Myocyte (in vitro differentiated cells): ENCODE results near the gene DBF4. TPM values are rescaled to one million over a fixed set of nuclear protein-coding genes. Genes with fewer than 3 reads are reported as not detected.
"Not testable (repeated sequence)": the region's sequence is repeated elsewhere in the genome, so short reads cannot be mapped to it uniquely, and the experiment has no call there.

Experiments
- DNase-seq: peaks from one replicate; pipeline ENCODE4 v3.0.0-alpha.2; 2012; ENCODE audit warnings: low read depth
- polyA plus RNA-seq: library from polyadenylated mRNA; unstranded; fragments of >200 nt; gene quantifications from one replicate; pipeline ENCODE4 v1.2.1, GENCODE V29; 2012; ENCODE audit warnings: missing spikeins
- total RNA-seq: library from RNA; depleted of rRNA; stranded (reverse); fragments of >200 nt; gene quantifications from 2 replicates; pipeline ENCODE4 v1.2.3, GENCODE V29; 2014

DBF4 gene, protein sequence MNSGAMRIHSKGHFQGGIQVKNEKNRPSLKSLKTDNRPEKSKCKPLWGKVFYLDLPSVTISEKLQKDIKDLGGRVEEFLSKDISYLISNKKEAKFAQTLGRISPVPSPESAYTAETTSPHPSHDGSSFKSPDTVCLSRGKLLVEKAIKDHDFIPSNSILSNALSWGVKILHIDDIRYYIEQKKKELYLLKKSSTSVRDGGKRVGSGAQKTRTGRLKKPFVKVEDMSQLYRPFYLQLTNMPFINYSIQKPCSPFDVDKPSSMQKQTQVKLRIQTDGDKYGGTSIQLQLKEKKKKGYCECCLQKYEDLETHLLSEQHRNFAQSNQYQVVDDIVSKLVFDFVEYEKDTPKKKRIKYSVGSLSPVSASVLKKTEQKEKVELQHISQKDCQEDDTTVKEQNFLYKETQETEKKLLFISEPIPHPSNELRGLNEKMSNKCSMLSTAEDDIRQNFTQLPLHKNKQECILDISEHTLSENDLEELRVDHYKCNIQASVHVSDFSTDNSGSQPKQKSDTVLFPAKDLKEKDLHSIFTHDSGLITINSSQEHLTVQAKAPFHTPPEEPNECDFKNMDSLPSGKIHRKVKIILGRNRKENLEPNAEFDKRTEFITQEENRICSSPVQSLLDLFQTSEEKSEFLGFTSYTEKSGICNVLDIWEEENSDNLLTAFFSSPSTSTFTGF
- total RNA-seq = 14.8 and 18.6 TPM in 2 replicates
- polyA plus RNA-seq = 2.3 TPM

DNA sequence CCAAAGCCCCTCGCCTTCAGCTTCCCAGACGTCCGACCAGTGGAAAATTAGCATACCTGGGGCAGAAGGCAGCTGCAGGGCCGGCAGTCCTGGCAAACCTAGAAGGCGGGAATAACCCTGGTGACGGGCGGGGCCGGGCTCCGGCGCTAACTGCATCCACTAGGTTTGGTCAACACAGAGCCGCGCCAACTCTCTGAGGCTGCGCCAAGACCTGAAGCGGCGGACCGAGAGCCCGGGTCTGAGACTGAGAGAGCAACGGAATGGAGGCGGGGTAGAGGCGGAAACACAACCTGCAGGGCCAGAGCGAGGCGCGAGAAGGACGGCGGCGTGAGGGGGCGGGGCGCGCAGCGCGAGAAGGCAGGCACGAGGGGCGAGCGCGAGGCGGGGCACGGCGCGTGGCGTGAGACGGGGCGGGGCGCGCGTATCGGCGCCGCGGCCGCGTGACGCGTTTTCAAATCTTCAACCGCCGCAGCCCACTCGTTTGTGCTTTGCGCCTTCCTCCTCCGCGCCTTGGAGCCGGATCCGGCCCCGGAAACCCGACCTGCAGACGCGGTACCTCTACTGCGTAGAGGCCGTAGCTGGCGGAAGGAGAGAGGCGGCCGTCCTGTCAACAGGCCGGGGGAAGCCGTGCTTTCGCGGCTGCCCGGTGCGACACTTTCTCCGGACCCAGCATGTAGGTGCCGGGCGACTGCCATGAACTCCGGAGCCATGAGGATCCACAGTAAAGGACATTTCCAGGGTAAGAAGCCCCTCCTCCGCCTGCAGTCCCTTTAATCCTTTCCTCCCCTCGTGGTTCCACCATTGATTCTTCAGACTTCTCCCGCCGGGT lies at the start of gene DBF4, which contains the start of gene SLC25A40:
Gene DBF4 (plus strand): TSS at position 454 of the 829 bp plus-strand sequence. CDS start 240 bp downstream, at position 694.
Gene SLC25A40 (minus strand): TSS at position 321 of the 829 bp plus-strand sequence. CDS start 17,633 bp downstream, outside the sequence.
- peak; percentile 97 for DNase-seq

DNA sequence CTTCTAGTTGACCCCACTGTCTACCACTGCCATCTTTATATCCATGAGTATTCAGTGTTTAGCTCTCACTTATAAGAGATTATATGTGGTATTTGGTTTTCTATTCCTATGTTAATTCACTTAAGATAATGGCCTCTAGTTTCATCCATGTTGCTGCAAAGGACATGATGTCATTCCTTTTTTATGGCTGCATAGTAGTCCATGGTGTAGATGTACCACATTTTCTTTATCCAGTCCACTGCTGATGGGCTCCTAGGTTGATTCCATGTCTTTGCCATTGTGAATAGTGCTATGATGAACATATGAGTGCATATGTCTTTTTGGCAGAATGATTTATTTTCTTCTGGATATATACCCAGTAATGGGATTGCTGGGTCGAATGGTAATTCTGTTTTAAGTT lies 47.9 kb upstream of the DBF4 start:
- DNase-seq = not testable (repeated sequence)

DNA sequence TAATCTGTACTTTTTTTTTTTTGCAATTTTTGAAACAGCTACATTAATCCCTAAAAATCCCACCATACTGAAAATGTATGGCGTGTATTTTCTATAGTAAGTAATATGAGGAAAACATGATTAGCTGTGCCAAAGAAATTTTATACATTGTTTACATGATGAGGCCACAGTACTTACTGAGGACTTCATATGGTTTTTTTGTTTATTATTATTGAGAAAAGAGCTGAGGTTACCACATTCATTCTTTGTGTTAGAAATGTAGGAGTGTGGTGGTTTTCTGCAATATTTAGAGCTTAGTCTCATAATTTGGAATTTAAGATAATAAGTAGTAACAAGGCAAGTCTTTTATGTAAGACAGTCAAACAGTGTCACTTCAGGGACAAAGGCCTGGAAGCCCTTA lies 45.2 kb upstream of the DBF4 start:
- DNase-seq = no peak

DNA sequence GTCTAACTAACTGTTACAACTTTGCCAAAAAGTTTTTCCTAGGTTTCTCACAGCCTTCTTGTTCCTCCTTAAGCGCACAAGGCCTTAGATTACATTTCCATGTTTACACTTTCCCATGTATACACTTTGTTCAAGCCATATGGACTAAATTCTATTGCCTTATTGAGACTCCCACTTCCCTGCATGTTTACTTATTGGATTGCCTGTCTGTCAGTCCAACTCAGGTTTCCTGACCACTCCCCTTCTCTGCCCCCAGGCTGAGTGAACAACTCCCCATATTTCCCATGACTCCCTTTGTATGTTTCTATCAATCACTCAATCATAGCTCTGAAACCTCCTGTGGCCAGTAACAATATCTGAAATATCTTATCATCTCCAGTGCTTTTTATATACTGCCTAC lies 43.2 kb upstream of the DBF4 start:
- no peak for DNase-seq

DNA sequence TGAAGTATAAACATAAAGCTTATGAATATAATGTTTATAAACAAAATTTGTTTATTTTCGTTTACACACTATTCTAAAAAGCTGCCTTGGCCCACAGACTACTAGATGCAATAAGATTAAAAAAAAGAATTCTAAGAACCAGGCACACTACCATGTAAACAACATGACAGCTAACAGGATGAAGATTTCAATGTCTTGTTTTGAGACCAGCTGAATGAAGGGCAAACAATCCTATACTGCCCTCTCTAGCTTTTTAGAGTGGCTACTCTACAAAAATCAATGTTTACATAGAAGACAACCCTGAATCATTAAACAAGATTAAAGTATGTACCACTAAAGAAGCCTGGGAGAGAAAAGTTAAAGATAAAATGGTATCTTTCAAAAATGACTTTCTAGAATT lies 38.7 kb upstream of the DBF4 start:
- DNase-seq = no peak

DNA sequence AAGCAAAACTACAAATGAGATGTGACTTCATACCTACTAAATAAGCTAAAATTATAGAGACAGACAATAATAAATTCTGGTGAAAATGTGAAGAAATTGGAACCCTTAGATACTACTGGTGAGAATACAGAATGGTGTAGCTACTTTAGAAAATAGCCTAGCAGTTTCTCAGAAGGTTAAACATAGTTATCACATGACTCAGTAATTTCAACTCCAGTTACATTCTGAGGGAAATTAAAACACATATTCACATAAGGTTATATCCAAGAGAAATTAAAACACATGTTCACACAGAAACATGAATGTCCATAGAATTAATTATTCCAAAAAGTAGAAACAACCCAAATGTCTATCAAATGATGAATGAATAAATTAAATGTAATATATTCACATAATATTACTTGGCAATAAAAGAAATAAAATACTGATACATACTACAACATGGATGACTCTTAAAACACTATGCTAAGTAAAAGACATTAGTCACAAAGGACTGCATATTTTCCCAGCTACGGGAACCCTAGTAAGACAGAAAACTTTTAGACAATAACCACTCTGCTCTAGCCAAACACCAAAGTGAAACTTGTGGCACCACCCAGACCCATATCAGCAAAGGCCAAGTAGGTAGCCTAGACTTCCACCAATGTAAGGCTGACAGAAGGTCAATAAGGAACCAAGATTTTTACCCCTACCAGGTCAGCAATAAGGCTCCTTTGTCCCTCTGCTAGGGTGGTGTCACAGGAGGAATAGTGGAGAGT lies 25.3 kb upstream of the DBF4 start:
- peak; percentile 16 for DNase-seq

DNA sequence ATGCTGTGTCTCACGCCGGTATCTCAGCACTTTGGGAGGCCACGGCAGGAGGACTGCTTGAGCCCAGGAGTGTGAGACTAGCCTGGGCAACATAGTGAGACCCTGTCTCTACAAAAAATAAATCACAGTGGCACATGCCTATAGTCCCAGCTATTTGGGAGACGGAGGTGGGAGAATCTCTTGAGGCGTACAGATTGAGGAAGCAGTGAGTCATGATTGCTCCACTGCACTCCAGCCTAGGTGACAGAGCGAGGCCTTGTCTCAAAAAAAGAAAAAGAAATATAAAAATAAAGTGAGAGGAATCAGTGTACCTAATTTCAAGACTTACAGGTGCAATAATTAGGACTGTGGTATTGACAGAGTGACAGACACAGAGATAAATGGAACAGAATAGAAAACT lies 24.0 kb upstream of the DBF4 start:
- no peak for DNase-seq

DNA sequence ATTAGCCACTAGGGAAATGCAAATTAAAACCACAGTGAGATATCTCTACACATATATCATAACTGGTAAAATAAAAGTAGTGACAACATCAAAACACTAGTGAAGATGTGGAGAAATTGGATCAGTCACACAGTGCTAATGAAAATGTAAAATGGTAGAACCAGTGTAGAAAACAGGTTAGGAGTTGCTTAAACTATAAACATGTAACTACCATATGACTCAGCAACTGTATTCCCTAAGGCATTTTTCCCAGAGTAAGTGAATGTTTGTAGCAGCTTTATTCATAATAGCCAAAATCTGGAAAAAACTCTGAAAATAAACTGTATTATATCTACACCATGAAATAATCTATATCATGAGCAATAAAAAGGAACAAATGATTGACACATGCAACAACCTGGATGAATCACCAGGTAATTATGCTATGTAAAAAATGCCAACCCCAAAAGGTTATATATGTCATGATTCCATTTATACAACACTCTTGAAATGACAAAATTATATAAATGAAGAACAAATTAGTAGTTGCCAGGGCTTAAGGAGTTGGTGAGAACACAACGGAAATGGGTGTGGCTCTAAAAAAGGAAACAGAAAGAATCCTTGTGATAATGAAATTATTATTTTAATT lies 22.9 kb upstream of the DBF4 start:
- DNase-seq = peak; percentile 17

DNA sequence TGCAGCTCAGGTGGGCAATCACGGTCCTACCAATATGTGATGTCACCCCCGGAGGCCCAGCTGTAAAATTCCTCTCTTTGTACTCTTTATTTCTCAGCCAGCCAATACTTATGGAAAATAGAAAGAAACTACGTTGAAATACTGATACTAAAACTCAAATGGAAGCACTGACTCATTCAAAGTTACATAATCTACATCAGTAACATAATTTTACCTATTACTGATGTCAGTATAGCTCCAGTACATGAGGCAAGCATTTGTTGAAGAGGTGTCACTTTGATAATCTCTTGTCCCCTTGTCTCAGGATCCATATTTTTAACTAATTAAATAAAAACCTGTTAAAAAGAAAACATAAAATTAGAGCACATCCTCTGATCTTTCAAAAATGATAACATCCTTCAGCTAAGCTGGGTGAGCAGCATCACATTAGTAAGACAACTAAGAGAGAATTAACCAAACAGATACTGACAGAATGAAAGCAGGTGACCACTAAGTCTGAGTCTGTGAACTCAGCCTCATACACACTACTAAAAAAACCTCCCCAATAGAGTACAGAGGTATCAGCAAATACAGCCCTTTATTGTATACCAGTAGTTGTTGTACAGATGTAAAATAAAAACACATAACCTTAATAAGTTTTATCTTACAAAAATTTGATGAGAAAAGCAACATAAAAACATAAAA lies 17.7 kb upstream of the DBF4 start:
- no peak for DNase-seq

DNA sequence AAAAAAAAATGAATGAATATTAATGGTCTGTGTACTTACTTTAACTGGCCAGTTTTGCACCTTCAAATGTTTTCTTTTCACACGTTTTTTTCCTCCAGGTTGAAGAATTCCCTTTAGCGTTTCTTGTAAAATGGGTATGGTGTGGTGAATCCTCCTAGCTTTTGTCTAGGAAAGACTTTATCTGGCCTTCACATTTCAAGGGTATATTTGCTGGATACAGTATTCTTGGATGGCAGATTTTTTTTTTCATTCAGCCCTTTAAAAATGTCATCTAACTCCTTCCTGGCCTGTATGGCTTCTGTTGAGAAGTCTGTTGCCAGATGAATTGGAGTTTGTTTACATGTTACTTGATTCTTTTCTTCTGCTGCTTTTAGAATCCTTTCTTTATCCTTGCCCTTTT lies 10.2 kb upstream of the DBF4 start:
- no peak for DNase-seq

DNA sequence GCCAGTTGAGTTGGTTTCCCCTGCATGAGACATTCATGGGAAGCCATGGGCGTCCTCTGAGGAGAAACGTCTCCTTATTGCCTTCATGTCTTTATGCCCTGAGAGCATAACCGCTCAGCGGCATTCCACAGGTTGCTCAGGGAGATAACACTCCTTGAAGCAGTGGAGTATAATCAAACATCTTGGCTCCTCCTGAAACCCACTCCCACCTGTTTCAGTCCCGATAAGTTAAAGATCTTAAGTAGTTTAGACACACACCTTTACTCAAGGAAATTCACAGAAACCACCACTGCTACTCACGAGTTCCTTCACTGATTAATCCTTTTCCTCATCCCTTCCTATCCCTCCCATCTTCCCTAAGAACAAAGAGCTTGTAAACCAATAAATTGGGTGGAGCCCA lies 9.8 kb upstream of the DBF4 start:
- DNase-seq = not testable (repeated sequence)

DNA sequence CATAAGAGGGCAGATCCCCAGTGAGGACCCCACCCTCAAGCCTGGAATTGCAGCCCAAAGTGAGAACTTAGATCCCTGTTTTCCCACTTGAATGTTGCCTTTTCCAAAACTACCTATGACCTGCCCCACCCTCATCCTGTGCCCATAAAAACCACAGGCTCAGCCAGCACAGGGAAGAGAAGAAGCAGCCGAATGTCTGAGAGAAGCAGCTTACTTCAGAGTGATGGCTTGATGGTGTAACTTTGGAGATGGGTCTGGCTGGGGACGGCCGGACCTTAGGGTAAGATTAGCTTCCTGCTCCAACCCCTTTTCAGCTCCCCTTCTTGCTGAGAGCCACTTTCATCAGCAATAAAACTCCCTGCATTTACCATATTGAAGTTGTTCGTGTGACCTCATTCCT lies 5.8 kb upstream of the DBF4 start:
- no peak for DNase-seq

DNA sequence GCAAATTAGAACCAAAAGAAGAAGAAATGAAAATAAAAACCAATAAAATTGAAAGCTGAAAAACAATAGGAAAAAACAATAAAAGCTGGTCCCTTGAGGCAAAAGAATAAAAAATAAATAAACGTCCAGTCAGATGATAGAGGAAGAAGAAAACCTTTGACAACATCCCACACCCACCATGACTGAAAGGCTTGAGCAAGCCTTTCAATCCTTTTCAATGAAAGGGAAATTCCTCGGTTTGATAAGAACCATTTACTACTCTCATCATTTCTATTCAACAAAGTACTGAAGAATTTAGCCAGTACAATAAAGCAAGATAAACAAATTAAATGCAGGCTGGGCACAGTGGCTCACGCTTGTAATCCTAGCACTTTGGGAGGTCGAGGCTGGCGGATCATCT lies 3.9 kb upstream of the DBF4 start:
- no peak for DNase-seq

DNA sequence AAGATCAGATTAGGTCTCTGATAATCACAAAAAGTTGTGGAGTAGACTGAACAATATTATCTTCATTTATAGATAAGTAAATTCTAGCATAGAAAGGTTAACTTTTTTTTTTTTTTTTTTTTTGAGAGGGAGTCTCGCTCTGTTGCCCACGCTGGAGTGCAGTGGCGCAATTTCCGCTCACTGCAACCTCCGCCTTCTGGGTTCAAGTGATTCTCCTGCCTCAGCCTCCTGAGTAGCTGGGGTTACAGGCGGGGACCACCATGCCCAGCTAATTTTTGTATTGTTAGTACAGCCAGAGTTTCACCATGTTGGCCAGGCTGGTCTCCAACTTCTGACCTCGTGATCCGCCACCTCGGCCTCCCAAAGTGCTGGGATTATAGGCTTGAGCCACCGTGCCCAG lies 3.0 kb upstream of the DBF4 start:
- not testable (repeated sequence) for DNase-seq

DNA sequence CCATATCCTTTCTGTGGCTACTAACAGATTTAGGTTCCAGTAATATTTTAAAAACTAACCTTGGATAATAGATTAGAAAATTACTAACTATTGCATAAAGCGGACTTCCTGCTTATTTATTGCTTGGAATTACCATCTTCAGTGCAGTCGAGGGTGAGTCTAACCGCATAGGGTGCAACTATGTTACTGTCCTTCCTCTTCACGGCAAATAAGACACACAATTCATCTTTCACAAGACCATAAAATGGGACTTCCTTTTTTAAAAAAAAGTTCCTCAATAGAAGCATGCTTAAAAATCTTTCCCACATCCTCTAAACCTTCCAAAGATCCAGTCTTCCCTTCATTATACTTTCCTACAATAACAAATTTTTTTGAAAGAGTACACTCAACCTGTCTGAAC lies 2.2 kb upstream of the DBF4 start:
- no peak for DNase-seq

DNA sequence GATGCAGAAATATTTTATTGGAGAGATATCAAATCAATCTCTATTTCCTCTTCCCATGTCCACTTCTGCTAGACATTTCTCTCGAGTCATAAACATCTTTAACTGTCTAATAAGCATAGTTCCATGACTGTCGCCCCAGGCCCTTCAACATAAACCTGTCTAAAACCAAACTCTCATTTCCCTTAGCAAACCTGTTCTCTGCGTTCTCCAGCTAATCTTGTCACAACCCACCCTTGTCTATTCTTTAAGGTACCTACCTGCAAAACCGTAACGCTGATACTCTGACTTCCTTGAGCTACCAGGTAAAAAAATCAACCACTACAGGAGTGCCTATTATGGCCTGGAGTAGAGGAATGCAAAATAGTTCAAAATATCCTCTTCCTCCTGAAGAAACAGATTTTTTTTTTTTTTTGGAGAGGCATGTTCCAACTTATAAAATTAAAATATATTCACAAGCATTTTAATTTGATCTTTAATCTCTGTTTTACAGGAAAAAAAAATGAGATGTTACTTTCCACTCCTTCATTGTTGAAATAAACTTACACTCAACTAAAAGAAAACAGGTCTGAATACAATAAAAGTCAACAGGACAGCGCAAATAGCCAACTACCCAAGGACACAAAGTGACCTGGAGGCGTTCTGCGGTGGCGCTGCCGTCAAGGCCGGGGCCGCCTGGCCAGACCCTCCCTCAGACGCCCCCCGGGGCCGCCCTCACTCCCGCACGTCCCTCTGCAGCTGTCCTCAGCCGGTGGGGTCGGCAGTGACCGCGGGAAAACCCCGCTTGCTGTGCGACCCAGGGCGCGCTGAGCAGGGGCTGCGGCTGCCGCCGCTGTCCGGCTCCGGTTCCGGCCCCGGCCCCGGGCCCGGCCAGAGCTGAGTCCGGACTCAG lies 898 bp upstream of the DBF4 start:
- DNase-seq = peak; percentile 40

DNA sequence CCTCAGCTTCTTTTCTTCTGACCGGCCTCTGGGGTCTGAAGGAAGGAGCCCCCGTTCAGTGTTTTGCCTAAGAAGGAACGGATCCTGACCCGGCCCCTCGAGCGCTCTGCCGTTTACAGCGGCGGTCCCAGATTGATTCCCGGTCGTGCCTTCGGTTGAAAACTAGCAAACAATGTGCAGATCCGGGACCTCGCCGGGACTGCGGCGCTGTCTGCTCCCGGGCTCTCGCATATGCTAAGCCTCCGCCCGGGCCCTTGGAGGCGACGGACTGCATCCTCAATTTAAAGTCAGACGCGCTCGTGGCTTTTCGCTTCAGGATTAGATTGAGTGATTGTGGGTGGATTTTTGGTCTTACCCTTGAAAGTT lies 559 bp downstream of the DBF4 start:
- peak; percentile 78 for DNase-seq

DNA sequence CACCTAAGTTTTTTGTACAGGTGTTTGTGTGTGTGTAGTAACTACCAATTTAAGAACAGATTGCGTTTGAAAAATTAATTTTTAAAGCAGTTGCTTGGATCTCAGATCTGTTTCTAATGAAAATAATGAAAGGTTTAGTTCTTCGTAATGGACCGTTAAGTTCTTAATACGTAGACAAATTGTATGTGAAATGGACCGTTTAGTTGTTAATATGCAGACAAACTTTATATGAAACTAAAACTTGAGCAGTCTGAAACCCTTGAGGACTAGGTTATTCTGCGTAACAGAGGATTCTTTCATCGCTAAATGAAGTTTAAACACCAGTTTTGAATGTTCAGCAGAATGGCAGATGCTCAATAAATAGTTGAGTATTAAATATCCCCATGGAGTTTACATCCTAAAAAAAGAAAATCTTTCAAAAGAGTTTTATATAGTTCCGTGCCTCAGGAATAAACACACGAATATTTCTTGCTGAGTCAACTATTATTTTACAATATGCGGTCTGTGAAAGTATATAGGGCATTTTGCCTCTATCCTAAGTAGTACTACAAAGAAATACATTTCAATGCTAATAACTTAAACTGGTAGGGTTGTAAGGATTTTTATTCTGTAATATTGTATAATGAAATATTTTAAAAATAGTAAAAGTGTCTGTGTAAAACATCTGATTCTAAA lies 1.2 kb downstream of the DBF4 start:
- DNase-seq = no peak
